ENCODE measurements around the gene VANGL1. TPM values are rescaled to one million over a fixed set of nuclear protein-coding genes. Genes with fewer than 3 reads are reported as not detected.
A peak's percentile ranks its signal among the peaks of the same experiment; 100 is the strongest.

The VANGL1 gene
- total RNA-seq, 2 experiments from 2014 or later = 1.9 to 2.7 TPM

GRCh38 chr1:115654663-115655305, 13.0 kb downstream of the VANGL1 start:
- DNase-seq (peak; percentile 19), ATAC-seq (peak; percentile 27)
- Mint-ChIP-seq H3K36me3 (ENCODE audit: low read depth) (peaks cover 2% of the 10 kb centered on the region), H3K4me3 (no peak overlapping the region), H3K27me3 (peaks cover 2% of the 10 kb centered on the region), H3K9me3 (no peaks in the 10 kb centered on the region), H3K4me1 (ENCODE audit: low read depth) (peaks cover 11% of the 10 kb centered on the region), H3K27ac (no peak overlapping the region)
- POLR2A ChIA-PET = interaction anchor here (0.6 kb wide), 1 partner anchor 28 kb away, joined by 3 read pairs; no protein-coding TSS in a partner anchor
- no peak for TF ChIP-seq CTCF (IDR thresholded peaks at IDR 0.05)
- intact Hi-C loops (cut with micrococcal nuclease) = no loop called here
- CTCF ChIA-PET = no interaction called here

- Mint-ChIP-seq H3K27ac (no peak overlapping the region), H3K36me3 (ENCODE audit: low read depth) (peaks cover 2% of the 10 kb centered on the region), H3K4me1 (ENCODE audit: low read depth) (peaks cover 11% of the 10 kb centered on the region), H3K4me3 (no peak overlapping the region), H3K27me3 (peaks cover 2% of the 10 kb centered on the region), H3K9me3 (no peaks in the 10 kb centered on the region)
- ChIA-PET POLR2A (interaction anchor here (0.6 kb wide), 1 partner anchor 27 kb away, joined by 3 read pairs; no protein-coding TSS in a partner anchor), CTCF (no interaction called here)
- ATAC-seq (peak; percentile 30), DNase-seq (peak; percentile 5)
- TF ChIP-seq CTCF (IDR thresholded peaks at IDR 0.05) = no peak
- intact Hi-C loops (cut with micrococcal nuclease) = no loop called here
These were observed 13.5 kb downstream of the VANGL1 start for GRCh38 chr1:115655306-115655663.

- ATAC-seq (peak; percentile 37), DNase-seq (no peak)
- peaks cover 2% of the 10 kb centered on the region for H3K27me3 Mint-ChIP-seq
- H3K9me3 Mint-ChIP-seq = no peaks in the 10 kb centered on the region
- no peak overlapping the region for H3K27ac Mint-ChIP-seq
- TF ChIP-seq CTCF (IDR thresholded peaks at IDR 0.05) = no peak
- H3K4me3 Mint-ChIP-seq = no peak overlapping the region
- peaks cover 2% of the 10 kb centered on the region for H3K36me3 Mint-ChIP-seq (ENCODE audit: low read depth)
- peaks cover 11% of the 10 kb centered on the region for H3K4me1 Mint-ChIP-seq (ENCODE audit: low read depth)
- POLR2A ChIA-PET = no interaction called here
- CTCF ChIA-PET = no interaction called here
- intact Hi-C loops (cut with micrococcal nuclease) = no loop called here
These were observed 14.1 kb downstream of the VANGL1 start for GRCh38 chr1:115655916-115656315.

- ChIA-PET POLR2A (no interaction called here), CTCF (no interaction called here)
- Mint-ChIP-seq H3K4me1 (ENCODE audit: low read depth) (peaks cover 11% of the 10 kb centered on the region), H3K36me3 (ENCODE audit: low read depth) (peaks cover 2% of the 10 kb centered on the region), H3K9me3 (no peaks in the 10 kb centered on the region), H3K4me3 (no peak overlapping the region), H3K27ac (no peak overlapping the region), H3K27me3 (peaks cover 2% of the 10 kb centered on the region)
- no peak for ATAC-seq
- DNase-seq = no peak
- intact Hi-C loops (cut with micrococcal nuclease) = no loop called here
- no peak for TF ChIP-seq CTCF (IDR thresholded peaks at IDR 0.05)
These were observed 14.8 kb downstream of the VANGL1 start for GRCh38 chr1:115656461-115657077.

- Mint-ChIP-seq H3K9me3 (no peaks in the 10 kb centered on the region), H3K27me3 (peaks cover 2% of the 10 kb centered on the region), H3K36me3 (ENCODE audit: low read depth) (no peaks in the 10 kb centered on the region), H3K4me3 (no peak overlapping the region), H3K4me1 (ENCODE audit: low read depth) (peaks cover 11% of the 10 kb centered on the region), H3K27ac (no peak overlapping the region)
- DNase-seq (no peak), ATAC-seq (no peak)
- POLR2A ChIA-PET = no interaction called here
- no peak for TF ChIP-seq CTCF (IDR thresholded peaks at IDR 0.05)
- intact Hi-C loops (cut with micrococcal nuclease) = no loop called here
- CTCF ChIA-PET = no interaction called here
These were observed 16.9 kb downstream of the VANGL1 start for GRCh38 chr1:115658646-115659045.
